CD1c-positive myeloid dendritic cell (primary cell): Measurements from ENCODE around the gene MAML3.
"Not testable (repeated sequence)": the region's sequence is repeated elsewhere in the genome, so short reads cannot be mapped to it uniquely, and the experiment has no call there.

Experiments used
- DNase-seq: peaks from one replicate; pipeline ENCODE4 v3.0.0-alpha.2; 2016; ENCODE audit errors: extremely low spot score

MAML3 gene

DNA sequence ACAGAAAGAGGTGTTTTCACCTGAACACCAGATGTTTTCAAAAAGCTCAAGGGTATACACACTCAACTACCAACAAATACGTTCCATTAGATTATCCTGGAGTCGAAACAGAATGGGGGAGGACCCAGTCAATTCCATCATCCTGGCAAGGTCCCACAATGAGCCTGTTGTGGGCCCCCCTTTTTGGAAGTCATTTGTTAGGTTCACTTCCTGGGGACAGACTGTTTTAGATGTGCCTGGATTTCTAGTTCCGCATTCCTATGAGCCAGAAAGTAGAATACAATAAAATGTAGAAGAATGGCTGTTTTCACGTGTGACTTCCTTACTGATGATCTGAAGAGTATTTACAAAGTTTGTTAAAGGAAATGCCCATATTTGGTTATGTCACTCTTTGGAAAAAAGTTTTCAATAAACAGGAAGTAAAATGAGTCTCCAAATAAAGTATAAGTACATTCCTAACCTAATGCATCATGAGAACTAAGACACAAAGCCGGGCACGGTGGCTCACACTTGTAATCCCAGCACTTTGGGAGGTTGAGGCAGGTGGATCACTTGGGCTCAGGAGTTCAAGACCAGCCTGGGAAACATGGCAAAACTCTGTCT lies 192.5 kb downstream of the MAML3 start:
- peak; percentile 41 for DNase-seq

DNA sequence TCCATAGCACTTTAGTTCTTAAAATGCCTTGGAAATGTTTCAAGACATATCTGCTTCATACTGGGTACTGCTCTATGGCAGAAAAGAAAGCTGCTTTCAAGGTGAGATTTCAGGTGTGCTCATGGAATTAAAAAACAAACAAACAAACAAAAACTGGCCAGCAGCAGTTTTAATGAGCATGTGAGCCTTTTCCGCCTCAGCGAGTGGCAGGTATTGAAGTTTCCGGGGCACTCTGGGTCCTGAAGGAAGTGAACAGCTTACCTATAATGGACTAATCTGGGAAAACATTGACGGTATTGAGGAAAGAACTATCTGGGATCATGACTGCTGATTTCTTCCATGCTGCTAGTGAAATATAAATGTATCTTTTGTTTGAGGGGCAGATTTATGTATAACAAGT lies 194.6 kb downstream of the MAML3 start:
- no peak for DNase-seq

DNA sequence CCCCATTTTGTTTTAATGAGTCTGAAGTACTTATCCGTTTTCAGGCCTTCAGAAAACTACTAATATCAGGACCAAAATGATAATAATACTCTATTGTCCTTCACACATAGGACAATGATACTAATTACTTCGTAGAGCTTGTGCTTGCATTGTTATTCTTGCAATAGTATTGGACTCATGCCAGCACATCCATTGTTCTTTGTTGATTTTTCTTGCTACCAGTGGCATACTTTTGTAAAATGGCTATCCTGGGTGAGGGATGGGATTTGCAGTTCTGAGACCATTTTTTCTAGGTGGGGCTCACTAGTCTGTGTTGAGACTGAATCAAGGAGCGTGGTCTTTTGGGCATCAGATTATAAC lies 195.3 kb downstream of the MAML3 start:
- no peak for DNase-seq

DNA sequence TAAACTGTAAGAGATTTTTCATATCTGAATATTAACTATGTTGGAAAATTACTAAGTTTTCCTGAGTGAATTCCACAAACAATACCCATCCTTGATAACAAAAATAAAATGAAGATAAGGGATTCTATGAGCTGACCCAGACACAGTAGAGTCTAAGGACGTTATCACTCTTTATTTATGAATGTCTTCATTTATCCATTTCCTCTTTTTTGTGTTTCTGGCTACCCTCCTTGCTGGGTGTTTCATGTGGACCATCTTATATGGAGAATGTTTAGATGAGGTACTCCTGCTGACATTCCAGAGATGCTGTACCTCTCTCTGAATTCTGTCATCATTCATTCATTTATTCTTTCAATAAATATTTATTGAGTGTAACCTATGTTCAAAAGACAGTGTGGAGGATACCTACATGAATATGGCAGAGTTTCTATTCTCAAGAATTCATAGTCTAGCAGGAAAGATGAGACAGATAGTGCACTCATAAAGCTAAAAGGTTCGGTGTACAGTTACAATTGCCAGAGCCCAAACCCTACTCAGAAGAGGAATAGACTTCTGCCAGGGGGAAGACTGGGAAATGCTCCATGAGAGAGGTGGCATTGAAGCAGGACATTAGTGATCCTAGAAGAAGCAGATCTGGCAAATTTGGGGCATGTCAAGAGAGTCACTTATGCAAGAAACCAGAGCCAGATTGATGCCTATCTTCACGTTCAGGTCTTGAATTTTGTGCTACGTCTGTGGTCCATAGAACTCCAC lies 195.8 kb downstream of the MAML3 start:
- DNase-seq: no peak

DNA sequence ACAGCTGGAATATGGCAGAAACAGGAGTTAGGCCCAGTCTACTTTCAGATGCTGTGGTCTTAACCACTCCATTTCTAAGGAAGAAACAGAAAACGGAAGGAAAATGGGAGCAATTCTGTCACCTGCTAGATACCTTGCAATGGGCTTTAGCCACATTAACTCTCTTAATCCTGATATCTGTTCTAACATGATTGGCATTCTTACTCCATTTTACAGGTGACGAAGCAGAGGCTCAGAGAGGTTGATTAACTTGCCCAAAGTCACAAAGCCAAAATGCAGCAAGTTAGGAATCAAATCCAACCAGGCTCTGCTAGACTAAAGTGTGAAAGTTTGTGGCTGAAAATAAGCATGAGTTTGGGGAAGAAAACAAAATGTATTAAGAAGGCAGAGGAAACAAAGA lies 196.9 kb downstream of the MAML3 start:
- no peak for DNase-seq

DNA sequence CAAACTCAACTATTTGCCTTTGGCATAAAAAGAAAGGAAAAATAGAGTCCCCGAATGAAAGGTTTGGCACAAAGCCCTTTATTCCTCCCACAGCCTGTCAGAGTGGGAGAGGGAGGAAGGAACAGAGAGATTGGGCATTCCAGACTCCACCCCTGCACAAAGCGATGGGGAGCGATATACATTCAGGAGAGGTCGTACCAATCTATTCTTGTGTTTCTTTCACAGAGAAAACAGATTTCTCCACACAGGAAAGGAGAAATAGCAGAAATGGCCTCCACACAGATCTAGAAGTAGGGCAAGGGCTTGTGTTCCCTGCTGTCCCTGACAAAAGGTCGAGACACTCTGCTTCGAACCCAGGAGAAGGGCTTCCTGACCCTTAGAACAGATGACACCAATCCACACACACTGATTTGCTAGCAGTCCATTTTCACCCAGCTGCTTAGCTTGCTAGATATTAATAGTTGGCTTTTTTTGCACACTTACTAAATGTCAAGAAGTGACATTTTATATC lies 197.4 kb downstream of the MAML3 start:
- DNase-seq: no peak

DNA sequence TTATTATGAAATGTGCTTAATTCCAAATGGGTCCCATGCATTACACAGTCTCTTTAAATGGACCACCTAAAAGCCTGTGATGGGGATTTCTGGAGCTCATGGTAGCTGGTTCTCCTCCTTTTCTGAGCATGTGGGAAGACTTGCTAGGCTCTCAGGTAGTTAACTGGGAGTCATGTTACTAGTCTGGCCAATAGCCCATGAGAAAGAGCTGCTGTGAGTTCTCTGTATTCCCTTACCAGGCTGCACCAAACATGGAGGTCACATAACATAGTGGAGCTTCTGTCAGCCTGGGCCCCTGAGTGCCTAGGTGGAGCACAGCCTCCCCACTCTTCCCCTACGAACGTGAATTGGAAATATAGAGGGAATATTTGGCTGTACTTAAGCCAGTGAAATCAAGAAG lies 198.4 kb downstream of the MAML3 start:
- no peak for DNase-seq

DNA sequence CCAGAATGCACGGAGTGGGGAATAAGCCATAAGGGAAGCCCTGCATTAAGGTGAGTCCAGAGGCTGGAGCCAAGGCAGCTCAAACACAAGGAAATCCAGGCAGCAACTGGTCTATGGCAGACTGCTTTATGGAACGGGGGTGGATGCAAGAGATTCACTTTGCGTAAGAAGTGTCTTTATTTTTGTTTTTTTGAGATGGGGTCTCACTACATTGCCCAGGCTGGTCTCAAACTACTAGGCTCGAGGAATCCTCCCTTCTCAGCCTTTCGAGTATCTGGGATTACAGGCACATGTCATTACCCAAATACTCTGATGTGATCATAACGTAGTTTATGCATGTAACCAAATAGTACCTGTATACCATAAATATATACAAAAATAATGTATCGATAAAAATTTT lies 199.5 kb downstream of the MAML3 start:
- no peak for DNase-seq

DNA sequence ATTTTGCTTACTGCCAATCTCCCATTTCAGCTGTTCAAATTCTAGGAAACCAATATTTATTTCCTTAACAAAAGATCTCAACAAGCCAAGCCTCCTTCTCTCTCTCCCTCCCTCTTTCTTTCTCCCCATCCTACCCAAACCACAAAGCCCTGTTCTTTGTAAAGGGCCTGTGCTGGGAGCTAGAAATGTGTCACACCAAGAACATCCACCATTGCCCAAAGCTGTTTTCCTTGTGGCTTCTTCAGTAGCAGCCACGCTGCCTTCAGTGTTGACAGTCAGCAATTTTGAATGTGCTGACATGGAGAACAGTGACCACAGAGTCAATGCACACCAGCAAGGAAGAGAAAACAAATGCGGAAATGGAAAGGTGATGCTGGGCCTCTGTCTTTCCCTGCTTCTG lies 203.0 kb downstream of the MAML3 start:
- no peak for DNase-seq

DNA sequence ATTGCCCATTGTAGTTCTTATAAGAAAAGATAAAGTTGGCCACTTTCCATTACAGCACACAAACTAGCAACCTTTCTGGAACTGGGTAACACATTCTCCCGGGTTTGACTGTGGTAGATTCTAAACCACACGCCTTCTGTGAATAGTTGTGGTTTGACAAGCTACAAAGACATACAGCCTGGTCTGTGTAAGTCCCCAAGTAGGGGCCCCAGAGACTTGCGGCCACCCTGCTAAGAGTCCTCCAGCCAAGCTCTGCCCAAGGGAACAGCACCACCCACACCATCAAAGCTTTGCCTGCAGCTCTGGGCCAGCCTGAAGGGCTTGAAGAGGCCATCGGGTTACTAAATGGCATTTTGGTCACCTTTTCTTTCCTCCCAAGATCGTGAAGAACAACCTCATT lies 203.4 kb downstream of the MAML3 start:
- DNase-seq: no peak

DNA sequence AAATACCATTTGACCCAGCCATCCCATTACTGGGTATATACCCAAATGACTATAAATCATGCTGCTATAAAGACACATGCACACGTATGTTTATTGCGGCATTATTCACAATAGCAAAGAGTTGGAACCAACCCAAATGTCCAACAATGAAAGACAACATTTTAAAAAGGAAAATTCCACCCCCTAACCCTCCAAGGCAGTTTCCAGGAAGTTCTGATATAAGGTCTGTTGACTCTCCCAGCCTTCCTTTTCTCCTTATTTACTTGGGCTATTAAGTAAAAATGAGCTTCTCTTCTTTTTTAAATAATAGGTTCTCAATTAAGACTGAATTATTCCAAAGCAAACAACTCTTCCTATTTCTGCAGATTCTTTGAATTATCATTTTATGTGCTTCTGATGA lies 209.1 kb downstream of the MAML3 start:
- not testable (repeated sequence) for DNase-seq

DNA sequence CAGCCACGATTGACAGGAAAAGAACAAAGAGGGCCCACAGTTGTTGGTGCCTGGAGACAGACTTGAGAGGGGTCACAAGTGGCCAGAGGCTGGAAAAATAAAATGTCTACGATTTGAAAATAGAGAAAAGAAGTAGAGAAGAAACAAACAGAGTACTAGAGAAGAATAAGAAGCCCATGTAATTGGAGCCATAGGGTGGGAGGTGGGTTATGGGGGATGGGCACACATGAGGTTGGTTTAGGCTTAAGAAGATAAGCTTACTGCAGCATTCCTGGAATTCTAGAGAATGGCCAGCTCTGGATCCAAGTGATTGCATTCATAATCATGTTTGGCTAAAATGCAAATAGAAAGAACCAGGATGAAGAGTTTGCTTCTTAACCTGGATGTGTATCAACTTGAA lies 210.7 kb downstream of the MAML3 start:
- no peak for DNase-seq

DNA sequence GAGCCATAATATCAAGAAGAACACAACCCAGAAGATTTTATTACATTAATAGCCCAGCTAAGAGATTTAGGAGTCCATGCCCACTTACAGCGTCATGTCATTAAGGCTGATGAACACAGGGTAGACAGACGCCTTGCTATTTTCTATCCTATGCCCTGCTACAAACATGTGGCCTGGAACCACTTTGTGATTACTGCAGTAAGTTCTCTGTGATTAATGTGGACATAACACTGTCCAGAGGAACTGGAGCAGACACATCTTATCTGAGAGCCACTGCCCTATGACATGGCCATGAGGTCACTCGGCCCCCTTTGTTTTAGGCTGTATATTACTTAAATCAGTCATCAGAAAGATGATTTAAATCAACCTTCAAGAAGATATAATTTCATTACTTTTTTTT lies 211.7 kb downstream of the MAML3 start:
- no peak for DNase-seq

DNA sequence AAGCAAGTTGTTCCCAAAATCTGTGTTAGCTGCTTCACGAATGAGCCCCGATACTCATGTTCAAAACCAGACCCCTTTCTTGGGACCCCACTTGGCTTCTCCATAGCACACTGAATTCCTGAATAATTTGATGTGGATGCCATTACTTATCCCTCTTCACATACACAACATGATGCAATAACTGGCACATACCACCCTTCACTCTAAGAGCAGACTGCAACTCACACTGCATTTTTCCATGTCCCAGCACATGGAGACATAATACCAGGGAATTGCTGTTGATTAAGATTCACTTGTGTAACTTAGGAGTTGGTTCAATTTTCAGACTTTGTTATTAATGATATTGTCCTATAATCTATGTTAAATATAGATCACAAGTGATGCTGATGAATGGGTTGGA lies 213.4 kb downstream of the MAML3 start:
- no peak for DNase-seq

DNA sequence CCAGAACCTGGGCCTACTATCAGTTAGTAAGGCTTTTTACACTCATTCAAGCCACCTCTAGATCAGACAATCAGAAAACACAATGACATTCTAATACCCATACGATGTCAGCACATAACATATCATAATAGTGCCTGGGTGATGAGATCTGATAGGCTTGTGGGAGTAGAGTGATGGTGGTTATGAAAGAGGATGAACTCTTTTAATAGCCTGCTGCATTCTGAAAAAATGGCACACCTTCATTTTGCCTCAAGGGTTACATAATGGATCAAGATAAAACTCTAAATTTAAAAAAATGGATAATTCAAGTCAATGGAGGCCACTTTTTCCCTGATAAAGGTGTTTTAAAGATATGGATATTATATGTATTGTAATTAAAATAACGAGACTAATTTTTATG lies 215.6 kb downstream of the MAML3 start:
- no peak for DNase-seq

DNA sequence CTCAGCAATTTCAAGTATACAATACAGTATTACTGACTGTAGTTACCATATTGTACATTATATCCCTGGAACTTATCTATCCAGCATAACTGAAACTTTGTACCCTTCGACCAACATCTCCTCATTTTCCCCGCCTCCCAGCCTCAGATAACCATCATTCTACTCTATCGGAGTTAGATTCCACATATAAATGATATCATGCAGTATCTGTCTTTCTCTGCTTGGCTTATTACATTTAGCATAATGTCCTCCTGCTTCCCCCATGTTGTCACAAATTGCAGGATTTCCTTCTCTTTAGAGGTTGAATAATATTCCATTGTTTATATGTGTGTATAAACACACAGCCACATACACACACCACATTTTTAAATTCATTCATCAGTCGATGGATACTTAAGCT lies 218.1 kb downstream of the MAML3 start:
- no peak for DNase-seq

DNA sequence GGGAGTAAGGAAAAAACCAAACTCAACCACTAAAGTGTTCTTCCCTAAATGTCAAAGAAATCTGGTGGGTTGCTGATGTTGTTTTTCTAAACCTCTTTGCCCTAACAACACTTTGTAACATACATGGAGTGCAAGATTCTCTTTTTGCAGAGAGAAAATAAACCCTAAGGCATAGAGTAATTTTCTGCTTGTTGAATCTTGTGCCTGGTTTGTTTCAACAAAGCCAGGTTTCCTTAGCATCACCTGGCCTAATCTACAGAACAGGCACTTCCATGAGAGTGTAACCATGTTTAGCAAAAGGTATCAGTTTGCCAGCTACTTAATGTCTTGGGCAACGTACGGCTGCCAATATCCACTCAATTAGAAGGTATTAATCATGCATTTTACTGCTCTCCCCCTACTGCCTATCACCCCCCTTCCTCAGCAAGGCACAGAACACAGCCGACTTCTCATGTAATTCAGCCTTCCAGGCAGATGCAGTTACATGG lies 219.2 kb downstream of the MAML3 start:
- DNase-seq: no peak

DNA sequence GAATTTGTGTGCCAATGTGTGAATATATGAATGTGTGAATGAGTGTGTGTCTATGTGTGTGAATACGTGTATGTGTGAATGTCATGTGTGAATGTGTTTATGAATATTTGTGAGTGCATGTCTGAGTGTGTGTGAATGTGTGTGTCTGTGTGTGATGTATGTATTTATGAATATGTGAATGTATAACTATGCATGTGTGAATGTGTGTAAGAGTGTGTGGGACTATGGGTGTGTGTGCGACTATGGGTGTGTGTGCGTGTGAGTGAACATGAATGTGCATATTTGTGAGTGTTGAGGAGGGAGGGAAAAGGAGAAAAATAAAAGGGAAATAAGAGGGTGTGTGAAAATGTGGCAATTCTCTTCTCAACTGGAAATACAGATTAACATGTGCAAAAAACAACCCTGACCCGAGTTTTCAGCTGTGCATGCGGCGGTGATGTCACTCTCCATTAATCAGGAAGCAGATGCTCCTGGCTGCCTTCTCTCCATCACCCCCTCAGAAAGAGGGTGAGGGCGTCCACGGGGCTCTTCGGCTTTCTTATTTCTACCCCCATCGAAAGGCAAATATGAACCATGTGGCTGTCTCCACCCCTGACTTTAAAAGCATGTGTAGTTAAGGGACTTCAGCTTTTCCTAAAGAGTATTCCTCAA lies 219.8 kb downstream of the MAML3 start:
- no peak for DNase-seq

DNA sequence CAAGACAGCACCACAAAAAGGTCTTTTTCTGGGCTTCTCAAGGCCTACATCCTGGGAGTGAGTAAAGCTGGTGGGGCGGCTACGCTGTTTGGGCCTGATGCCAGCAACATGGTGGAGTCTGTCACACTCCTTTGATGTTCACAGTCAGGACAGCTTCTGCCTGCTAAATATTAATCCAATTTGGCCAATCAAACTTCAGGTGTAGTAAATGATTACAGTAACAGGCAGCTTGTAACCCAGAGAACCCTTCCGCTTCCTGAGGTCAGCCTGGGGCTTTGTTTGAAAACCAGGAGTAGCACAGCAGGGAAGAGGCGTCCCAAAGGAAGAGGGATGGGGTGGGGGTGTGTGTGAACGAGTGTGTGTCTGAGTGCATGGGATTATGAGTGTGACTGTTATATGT lies 220.4 kb downstream of the MAML3 start:
- DNase-seq: no peak

DNA sequence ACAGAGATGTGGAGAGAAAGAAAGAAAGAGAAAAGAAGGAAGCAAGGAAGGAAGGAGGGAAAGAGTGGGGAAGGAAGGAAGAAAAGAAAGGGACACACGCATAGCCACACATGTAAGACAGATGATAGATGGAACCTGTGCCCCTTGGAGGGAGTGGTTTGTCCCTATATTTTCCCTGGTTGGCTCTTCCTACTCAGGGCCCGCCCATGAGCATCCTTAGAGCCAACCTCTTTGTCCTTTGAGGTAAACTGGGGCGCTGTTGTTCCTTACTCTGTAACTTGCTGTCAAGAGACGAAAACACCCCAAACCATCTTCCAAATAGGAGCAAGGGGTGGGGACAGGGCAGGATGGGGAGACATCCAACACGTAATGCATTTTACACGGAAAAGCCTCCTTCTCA lies 220.9 kb downstream of the MAML3 start:
- no peak for DNase-seq

DNA sequence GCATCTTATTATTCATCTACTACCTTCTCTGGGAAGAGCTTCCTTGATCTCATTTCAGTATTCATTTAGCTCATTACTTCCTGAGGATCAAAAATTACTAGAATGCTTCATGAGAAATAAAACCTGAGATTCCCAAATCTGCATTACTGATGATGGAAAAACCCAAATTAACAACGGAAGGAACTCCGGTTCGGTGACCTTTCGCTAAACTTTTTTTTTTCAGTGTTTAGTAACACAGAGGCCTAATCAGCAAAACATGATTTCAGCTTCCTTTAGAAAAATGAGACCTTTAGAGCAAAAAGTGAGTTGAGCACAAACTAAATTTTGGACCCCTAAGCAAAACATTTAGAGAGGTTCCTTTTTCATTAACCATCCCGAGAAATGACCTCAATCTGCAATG lies 229.2 kb downstream of the MAML3 start:
- no peak for DNase-seq

DNA sequence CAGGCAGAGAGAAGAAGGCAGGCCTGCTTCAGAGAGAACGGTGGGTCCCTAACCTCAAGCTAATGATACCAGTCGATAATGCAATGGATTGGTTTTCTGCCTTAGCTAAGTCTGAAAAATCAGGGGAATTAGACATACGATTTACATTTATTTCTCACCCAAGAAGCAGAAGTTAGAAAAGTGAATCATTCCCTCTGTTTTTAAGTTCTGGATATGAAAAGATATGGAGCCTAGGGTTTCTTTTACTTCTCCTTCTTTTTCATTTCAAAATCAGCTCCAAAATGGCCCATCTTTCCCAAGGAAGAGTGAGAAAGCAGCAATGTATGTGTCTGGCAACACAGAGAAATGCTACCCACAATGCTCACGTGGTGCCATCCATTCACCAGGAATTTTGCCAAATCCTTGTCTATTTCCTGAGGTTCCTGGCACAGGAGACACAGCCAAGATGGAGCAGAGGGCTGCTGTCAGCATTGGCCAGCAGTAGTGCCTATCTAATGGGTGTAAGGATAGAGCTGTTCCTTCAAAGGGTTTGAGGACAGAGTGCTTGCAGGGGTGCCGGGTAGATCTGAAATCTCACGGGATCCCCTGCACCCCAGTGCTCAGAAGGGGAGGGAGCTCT lies 231.5 kb downstream of the MAML3 start:
- no peak for DNase-seq
